Endothelial cell (in vitro differentiated cells): ENCODE data around the gene PLA2G4A. TPM values are rescaled to one million over a fixed set of nuclear protein-coding genes. Genes with fewer than 3 reads are reported as not detected.

Experiments
- DNase-seq: peaks from one replicate; pipeline ENCODE4 v3.0.0; 2021; ENCODE audit warnings: low spot score
- H3K27ac Mint-ChIP-seq: one replicate; pipeline ENCODE4 v1.8.0; 2021; ENCODE audit warnings: mixed read lengths, inconsistent platforms; ENCODE audit not compliant: unreplicated experiment
- H3K27me3 Mint-ChIP-seq: one replicate; pipeline ENCODE4 v1.8.0; 2021; ENCODE audit warnings: mild to moderate bottlenecking, moderate library complexity, mixed read lengths, inconsistent platforms; ENCODE audit not compliant: unreplicated experiment
- H3K36me3 Mint-ChIP-seq: one replicate; pipeline ENCODE4 v1.8.0; 2021; ENCODE audit warnings: mild to moderate bottlenecking, low read depth, mixed read lengths, inconsistent platforms; ENCODE audit not compliant: unreplicated experiment
- H3K4me1 Mint-ChIP-seq: one replicate; pipeline ENCODE4 v1.8.0; 2021; ENCODE audit warnings: mild to moderate bottlenecking, mixed read lengths, inconsistent platforms; ENCODE audit not compliant: unreplicated experiment
- H3K4me3 Mint-ChIP-seq: one replicate; pipeline ENCODE4 v1.8.0; 2021; ENCODE audit warnings: mild to moderate bottlenecking, mixed read lengths, inconsistent platforms; ENCODE audit not compliant: unreplicated experiment
- H3K9me3 Mint-ChIP-seq: one replicate; pipeline ENCODE4 v1.8.0; 2021; ENCODE audit warnings: mixed read lengths, inconsistent platforms; ENCODE audit not compliant: unreplicated experiment
- CTCF ChIP-seq: fragments of 200-600 bp; sonication (generic); IDR thresholded peaks from one replicate; pipeline ENCODE4 v1.5.0; 2021; ENCODE audit warnings: antibody characterized with exemption; ENCODE audit not compliant: unreplicated experiment
- total RNA-seq: library from RNA; stranded (reverse); fragmentation: NEBNext Ultra II Directional; extraction: Animal tissue kit (Norgen Biotek cat#: 25700); gene quantifications from one replicate; pipeline ENCODE4 v1.2.1, GENCODE V29; 2021; ENCODE audit not compliant: unreplicated experiment

Gene PLA2G4A
- total RNA-seq, 1 donor from 2014 or later, result 12.2 TPM

GRCh38 chr1:186978596-186979556, 150.1 kb downstream of the PLA2G4A start:
- TF ChIP-seq CTCF, result no peak
- Mint-ChIP-seq H3K27ac (no peak overlapping the region), H3K4me3 (no peak overlapping the region)

GRCh38 chr1:186980400-186980799, 151.7 kb downstream of the PLA2G4A start:
- Mint-ChIP-seq H3K9me3 (no peaks in the 10 kb centered on the region), H3K4me1 (peaks cover 26% of the 10 kb centered on the region), H3K4me3 (no peak overlapping the region), H3K27me3 (no peaks in the 10 kb centered on the region), H3K36me3 (no peaks in the 10 kb centered on the region), H3K27ac (no peak overlapping the region)
- DNase-seq, result no peak
- TF ChIP-seq CTCF, result no peak

More at GRCh38 chr1:186978596-186979556, 150.1 kb downstream of the PLA2G4A start:
- H3K4me1 Mint-ChIP-seq, result peaks cover 28% of the 10 kb centered on the region
- no peaks in the 10 kb centered on the region for H3K27me3 Mint-ChIP-seq
- no peaks in the 10 kb centered on the region for H3K36me3 Mint-ChIP-seq
- H3K9me3 Mint-ChIP-seq, result no peaks in the 10 kb centered on the region
- DNase-seq, result no peak

- H3K4me3 Mint-ChIP-seq, result no peak overlapping the region
- H3K36me3 Mint-ChIP-seq, result no peaks in the 10 kb centered on the region
- no peaks in the 10 kb centered on the region for H3K9me3 Mint-ChIP-seq
- DNase-seq, result no peak
- no peak overlapping the region for H3K27ac Mint-ChIP-seq
- TF ChIP-seq CTCF, result no peak
- no peaks in the 10 kb centered on the region for H3K27me3 Mint-ChIP-seq
- H3K4me1 Mint-ChIP-seq, result peaks cover 20% of the 10 kb centered on the region
Observed at GRCh38 chr1:186982116-186982515, 153.4 kb downstream of the PLA2G4A start.

GRCh38 chr1:186983327-186983726, 154.6 kb downstream of the PLA2G4A start:
- Mint-ChIP-seq H3K4me3 (no peak overlapping the region), H3K27me3 (no peaks in the 10 kb centered on the region), H3K36me3 (no peaks in the 10 kb centered on the region), H3K9me3 (no peaks in the 10 kb centered on the region), H3K4me1 (peaks cover 18% of the 10 kb centered on the region), H3K27ac (no peak overlapping the region)
- no peak for DNase-seq
- TF ChIP-seq CTCF, result no peak

- no peak for TF ChIP-seq CTCF
- Mint-ChIP-seq H3K36me3 (no peaks in the 10 kb centered on the region), H3K27me3 (peaks cover under 1% of the 10 kb centered on the region), H3K4me1 (peaks cover 14% of the 10 kb centered on the region), H3K27ac (peak overlapping the region; percentile 28), H3K4me3 (no peak overlapping the region), H3K9me3 (no peaks in the 10 kb centered on the region)
- no peak for DNase-seq
Observed at GRCh38 chr1:186984959-186985358, 156.2 kb downstream of the PLA2G4A start.
